ENCODE data around the gene LRRC72.

LRRC72 gene

DNA sequence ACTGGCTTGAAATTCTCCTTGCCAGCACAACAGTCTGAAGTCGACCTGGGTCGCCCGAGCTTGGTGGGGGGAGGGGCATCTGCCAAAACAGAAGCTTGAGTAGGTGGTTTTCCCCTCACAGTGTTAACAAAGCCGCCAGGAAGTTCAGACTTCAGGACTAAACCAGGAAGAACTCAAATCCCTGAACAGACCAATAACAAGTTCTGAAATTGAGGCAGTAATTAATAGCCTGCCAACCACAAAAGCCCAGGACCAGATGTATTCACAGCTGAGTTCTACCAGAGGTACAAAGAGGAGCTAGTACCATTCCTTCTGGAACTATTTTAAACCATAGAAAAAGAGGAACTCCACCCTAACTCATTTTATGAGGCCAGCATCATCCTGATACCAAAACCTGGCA is 45.3 kb downstream of the LRRC72 start:
- no peak overlapping the region for H3K4me3 ChIP-seq (ENCODE audit: low read depth, low read length)
- TF ChIP-seq, protein P1, sequence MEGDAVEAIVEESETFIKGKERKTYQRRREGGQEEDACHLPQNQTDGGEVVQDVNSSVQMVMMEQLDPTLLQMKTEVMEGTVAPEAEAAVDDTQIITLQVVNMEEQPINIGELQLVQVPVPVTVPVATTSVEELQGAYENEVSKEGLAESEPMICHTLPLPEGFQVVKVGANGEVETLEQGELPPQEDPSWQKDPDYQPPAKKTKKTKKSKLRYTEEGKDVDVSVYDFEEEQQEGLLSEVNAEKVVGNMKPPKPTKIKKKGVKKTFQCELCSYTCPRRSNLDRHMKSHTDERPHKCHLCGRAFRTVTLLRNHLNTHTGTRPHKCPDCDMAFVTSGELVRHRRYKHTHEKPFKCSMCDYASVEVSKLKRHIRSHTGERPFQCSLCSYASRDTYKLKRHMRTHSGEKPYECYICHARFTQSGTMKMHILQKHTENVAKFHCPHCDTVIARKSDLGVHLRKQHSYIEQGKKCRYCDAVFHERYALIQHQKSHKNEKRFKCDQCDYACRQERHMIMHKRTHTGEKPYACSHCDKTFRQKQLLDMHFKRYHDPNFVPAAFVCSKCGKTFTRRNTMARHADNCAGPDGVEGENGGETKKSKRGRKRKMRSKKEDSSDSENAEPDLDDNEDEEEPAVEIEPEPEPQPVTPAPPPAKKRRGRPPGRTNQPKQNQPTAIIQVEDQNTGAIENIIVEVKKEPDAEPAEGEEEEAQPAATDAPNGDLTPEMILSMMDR (IDR thresholded peaks at IDR 0.05; ENCODE audit: borderline replicate concordance, insufficient read depth, low read depth, low read length) = no peak

DNA sequence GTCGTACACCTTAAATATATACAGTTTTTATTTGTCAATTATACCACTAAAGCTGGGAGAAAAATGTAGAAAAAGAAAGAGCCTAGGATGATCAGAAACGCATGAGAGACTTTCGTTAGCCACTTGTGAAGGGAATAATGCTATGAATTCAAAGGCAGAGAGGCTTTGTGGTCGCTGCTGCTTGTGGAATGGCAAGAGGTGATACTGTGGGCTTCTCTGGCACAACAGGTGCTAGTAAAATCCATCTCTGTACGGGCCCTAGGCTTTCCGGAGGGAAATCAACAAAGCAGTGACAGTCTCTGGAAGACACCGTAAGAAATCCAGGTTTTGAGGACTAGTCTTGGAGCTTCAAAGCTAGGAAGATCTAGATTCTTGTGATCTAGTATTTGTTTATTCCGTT is 52.6 kb downstream of the LRRC72 start:
- H3K4me3 ChIP-seq (ENCODE audit: low read depth, low read length) = no peak overlapping the region
- TF ChIP-seq, protein P1 (IDR thresholded peaks at IDR 0.05; ENCODE audit: borderline replicate concordance, insufficient read depth, low read depth, low read length) = no peak

DNA sequence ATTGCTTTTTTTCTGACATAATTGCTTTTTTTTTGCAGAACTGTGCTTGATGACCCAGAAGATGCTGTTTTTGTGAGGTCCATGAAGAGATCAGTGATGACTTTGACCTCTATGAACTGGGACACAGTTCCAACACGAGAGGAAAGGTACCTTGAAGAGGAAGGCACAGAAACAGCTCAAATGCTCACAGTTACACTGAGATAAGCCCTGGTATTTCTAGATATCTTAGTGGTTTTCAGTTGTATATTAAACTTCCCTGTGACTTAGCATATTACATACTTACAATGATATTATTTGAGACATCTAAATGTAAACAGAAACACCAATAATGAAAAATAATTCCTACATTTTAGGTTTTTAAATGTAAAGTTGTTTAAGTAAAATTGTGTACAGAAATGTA is 54.7 kb downstream of the LRRC72 start:
- TF ChIP-seq, protein P1 (IDR thresholded peaks at IDR 0.05; ENCODE audit: borderline replicate concordance, insufficient read depth, low read depth, low read length) = no peak
- H3K4me3 ChIP-seq (ENCODE audit: low read depth, low read length) = no peak overlapping the region

DNA sequence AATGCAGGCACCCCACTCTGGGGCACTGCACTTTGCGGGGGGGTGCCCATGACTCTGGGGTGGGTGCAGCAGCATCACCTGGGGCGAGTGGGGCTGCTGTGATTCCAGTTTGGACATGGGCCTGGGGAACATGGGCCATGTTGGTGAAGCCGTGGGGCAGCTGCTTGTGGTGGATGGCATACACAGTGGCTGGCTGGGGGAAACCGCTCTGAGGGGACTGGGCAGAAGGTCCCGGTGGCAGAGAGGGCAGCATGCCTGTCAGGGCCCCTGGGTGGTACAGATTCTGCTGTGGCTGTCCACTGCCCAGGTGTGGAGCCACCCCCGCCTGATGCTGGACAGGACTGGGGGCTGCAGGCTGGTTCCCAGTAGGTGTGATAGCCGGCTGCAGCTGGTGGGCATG is 57.2 kb downstream of the LRRC72 start:
- no peak overlapping the region for H3K4me3 ChIP-seq (ENCODE audit: low read depth, low read length)
- TF ChIP-seq, protein P1 (IDR thresholded peaks at IDR 0.05; ENCODE audit: borderline replicate concordance, insufficient read depth, low read depth, low read length) = no peak

DNA sequence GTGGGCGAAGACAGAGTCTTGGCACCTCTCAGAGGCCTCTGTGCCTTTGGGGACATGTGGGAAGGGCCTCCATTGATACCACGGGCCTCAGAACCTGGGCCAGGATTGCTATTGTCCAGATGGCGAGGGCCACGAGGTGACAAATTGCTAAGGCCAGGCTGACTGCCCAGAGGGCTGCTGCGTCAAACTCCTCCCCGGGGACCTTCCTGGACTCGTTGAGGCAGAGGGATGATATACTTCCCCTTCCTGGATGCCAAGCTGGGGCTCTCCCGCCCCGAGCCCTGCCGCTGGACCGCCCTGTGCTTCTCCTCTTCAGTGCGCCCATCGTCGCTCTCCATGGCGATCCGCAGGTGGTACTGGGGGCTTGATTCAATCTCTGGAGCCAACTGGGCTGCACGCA is 58.9 kb downstream of the LRRC72 start:
- H3K4me3 ChIP-seq (ENCODE audit: low read depth, low read length) = no peak overlapping the region
- TF ChIP-seq, protein P1 (IDR thresholded peaks at IDR 0.05; ENCODE audit: borderline replicate concordance, insufficient read depth, low read depth, low read length) = no peak

DNA sequence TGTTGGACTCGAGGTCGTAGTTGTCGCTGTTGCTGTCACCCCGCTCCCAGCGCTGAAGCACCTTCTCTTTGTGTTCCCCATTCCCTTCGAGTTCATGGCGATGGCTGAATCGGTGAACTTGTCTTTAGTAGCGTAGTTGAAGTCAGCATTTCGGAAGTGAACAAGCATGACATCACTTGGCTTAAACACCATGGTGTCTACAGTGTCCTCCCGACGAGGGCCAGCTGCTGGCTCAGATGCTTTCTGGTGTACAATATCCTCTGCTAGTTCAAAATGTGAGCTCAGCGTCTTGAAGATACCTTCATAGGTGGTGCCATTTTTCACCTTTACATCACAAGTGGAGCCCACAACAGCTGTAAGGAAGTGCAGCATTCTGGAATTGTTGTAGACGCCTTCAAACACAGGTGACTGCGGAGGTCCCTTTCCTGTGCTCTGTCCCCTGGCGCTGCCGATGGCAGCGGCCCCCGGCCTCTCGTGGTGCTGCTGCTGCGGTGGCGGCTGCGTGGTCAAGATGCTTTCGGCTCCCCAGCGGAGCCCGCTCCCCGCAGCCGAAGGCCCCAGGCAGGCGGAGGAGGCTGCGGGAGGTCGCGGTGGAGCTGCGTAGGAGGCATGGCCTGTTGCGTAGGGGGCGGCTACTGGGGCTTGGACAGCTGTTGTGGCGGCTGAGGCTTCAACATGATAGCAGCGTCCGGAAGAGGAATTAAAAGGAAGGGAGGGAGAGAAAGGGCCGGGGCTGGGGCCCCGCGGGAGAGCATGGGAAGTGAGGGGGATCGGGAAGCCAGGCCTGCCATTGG is 59.7 kb downstream of the LRRC72 start:
- TF ChIP-seq, protein P1 (IDR thresholded peaks at IDR 0.05; ENCODE audit: borderline replicate concordance, insufficient read depth, low read depth, low read length) = no peak
- no peak overlapping the region for H3K4me3 ChIP-seq (ENCODE audit: low read depth, low read length)

DNA sequence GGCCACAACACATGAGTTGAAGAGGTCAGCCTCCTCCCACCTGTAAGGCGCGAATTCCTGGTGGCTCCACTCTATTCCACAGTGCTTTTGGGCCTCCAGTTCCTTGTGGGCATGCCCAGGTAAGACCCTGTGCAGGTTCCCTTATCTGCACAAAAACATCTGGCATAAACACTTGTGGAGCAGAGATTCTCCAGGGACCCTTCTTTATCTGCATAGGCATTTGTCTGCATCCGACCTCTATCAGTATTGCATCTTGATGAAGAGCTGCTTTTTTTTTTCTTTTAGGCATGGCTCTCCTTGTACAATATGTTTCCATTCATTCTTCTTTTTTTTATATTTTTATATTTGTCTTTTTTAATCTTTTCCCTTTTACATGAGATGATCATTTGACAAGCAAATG is 60.5 kb downstream of the LRRC72 start:
- no peak overlapping the region for H3K4me3 ChIP-seq (ENCODE audit: low read depth, low read length)
- TF ChIP-seq, protein P1 (IDR thresholded peaks at IDR 0.05; ENCODE audit: borderline replicate concordance, insufficient read depth, low read depth, low read length) = no peak

Measured in GM12875 (cell line).